ENCODE data around the gene DKC1.

DKC1 gene

GRCh38 chrX:154776753-154777152 lies 14.1 kb downstream of the DKC1 start:
- H3K4me3 ChIP-seq (ENCODE audit: low read depth, low read length, poor library complexity, severe bottlenecking), result no peak overlapping the region
- no peak overlapping the region for H2AFZ ChIP-seq (ENCODE audit: low read length)
- no peak overlapping the region for H3K9ac ChIP-seq (ENCODE audit: low read length)
- H3K27ac ChIP-seq (ENCODE audit: low read depth, low read length, poor library complexity, severe bottlenecking), result no peak overlapping the region
- no peaks in the 10 kb centered on the region for H4K20me1 ChIP-seq (ENCODE audit: insufficient read depth, low read length)
- peaks cover 67% of the 10 kb centered on the region for H3K36me3 ChIP-seq (ENCODE audit: insufficient read depth, low read length)
- H3K9me2 ChIP-seq (ENCODE audit: low read depth, low read length), result no peaks in the 10 kb centered on the region
- H3K4me1 ChIP-seq (ENCODE audit: insufficient read depth, low read length, severe bottlenecking), result no peaks in the 10 kb centered on the region
- no peaks in the 10 kb centered on the region for H3K9me3 ChIP-seq (ENCODE audit: low read length)
- no peak overlapping the region for H3K4me2 ChIP-seq (ENCODE audit: low read length)
- no peaks in the 10 kb centered on the region for H3F3A ChIP-seq (ENCODE audit: insufficient read depth, low read length)
- TF ChIP-seq EZH2 (IDR thresholded peaks at IDR 0.05; ENCODE audit: borderline replicate concordance, low read length) (no peak), CTCF (IDR thresholded peaks at IDR 0.05; ENCODE audit: low read length) (no peak)
- no peaks in the 10 kb centered on the region for H3K27me3 ChIP-seq (ENCODE audit: insufficient read depth, low read length)
- no peaks in the 10 kb centered on the region for H3K79me2 ChIP-seq (ENCODE audit: insufficient read depth, low read length)

GRCh38 chrX:154779261-154779660 lies 16.6 kb downstream of the DKC1 start:
- Histone ChIP-seq H3K36me3 (ENCODE audit: insufficient read depth, low read length) (peaks cover 48% of the 10 kb centered on the region), H3K27me3 (ENCODE audit: insufficient read depth, low read length) (no peaks in the 10 kb centered on the region), H3K9ac (ENCODE audit: low read length) (no peak overlapping the region), H3F3A (ENCODE audit: insufficient read depth, low read length) (no peaks in the 10 kb centered on the region), H3K4me2 (ENCODE audit: low read length) (no peak overlapping the region), H3K27ac (ENCODE audit: low read depth, low read length, poor library complexity, severe bottlenecking) (no peak overlapping the region), H3K79me2 (ENCODE audit: insufficient read depth, low read length) (no peaks in the 10 kb centered on the region), H2AFZ (ENCODE audit: low read length) (no peak overlapping the region), H3K9me2 (ENCODE audit: low read depth, low read length) (no peaks in the 10 kb centered on the region), H4K20me1 (ENCODE audit: insufficient read depth, low read length) (no peaks in the 10 kb centered on the region), H3K4me1 (ENCODE audit: insufficient read depth, low read length, severe bottlenecking) (no peaks in the 10 kb centered on the region), H3K4me3 (ENCODE audit: low read depth, low read length, poor library complexity, severe bottlenecking) (no peak overlapping the region), H3K9me3 (ENCODE audit: low read length) (no peaks in the 10 kb centered on the region)
- TF ChIP-seq EZH2 (IDR thresholded peaks at IDR 0.05; ENCODE audit: borderline replicate concordance, low read length) (no peak), CTCF (IDR thresholded peaks at IDR 0.05; ENCODE audit: low read length) (no peak)

- TF ChIP-seq CTCF (IDR thresholded peaks at IDR 0.05; ENCODE audit: low read length) (no peak), EZH2 (IDR thresholded peaks at IDR 0.05; ENCODE audit: borderline replicate concordance, low read length) (no peak)
- Histone ChIP-seq H3K9me2 (ENCODE audit: low read depth, low read length) (no peaks in the 10 kb centered on the region), H3K27me3 (ENCODE audit: insufficient read depth, low read length) (no peaks in the 10 kb centered on the region), H3F3A (ENCODE audit: insufficient read depth, low read length) (no peaks in the 10 kb centered on the region), H2AFZ (ENCODE audit: low read length) (no peak overlapping the region), H3K9ac (ENCODE audit: low read length) (no peak overlapping the region), H3K27ac (ENCODE audit: low read depth, low read length, poor library complexity, severe bottlenecking) (no peak overlapping the region), H3K36me3 (ENCODE audit: insufficient read depth, low read length) (peaks cover 31% of the 10 kb centered on the region), H3K79me2 (ENCODE audit: insufficient read depth, low read length) (no peaks in the 10 kb centered on the region), H3K4me2 (ENCODE audit: low read length) (no peak overlapping the region), H3K4me3 (ENCODE audit: low read depth, low read length, poor library complexity, severe bottlenecking) (no peak overlapping the region), H4K20me1 (ENCODE audit: insufficient read depth, low read length) (no peaks in the 10 kb centered on the region), H3K9me3 (ENCODE audit: low read length) (no peaks in the 10 kb centered on the region), H3K4me1 (ENCODE audit: insufficient read depth, low read length, severe bottlenecking) (no peaks in the 10 kb centered on the region)
These were observed 18.3 kb downstream of the DKC1 start for GRCh38 chrX:154780968-154781367.

Measured in OCI-LY1 (cell line).